T-helper 2 cell treated with Interferon-gamma antibody and Interleukin-4, amounts not matched to agents 100 ng/mL and 5 ng/mL, for 36 hours (primary cell): ENCODE data around the gene KHDC1. TPM values are rescaled to one million over a fixed set of nuclear protein-coding genes. Genes with fewer than 3 reads are reported as not detected.
"Not testable (repeated sequence)": the region's sequence is repeated elsewhere in the genome, so short reads cannot be mapped to it uniquely, and the experiment has no call there.

ENCODE experiments used
- intact Hi-C: fragments of 100-400 bp; cut with micrococcal nuclease; formaldehyde crosslinking; loops from one replicate; pipeline ENCODE4 v1.15.1; 2023
- total RNA-seq: library from RNA; stranded (reverse); gene quantifications from 2 replicates; pipeline ENCODE4 v1.2.3, GENCODE V29; 2022

Gene KHDC1
- total RNA-seq, 1 donor from 2014 or later: 7.2 TPM

DNA sequence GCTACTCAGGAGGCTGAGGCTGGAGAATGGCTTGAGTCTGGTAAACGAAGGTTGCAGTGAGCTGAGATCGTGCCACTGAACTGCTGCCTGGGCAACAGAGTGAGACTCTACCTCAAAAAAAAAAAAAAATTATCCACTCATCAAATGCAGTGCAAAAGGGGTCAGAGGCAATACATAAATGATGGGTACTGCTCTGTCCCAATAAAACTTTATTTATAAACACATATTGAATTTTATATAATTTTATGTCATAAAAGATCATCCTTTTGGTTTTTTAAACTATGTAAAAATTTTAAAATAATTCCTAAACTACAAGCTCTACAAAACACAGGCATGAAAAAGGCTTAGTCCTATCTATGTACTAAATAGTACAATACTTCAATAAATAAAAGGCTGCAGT lies 10.3 kb downstream of the KHDC1 start:
- intact Hi-C loops: no loop called here

GRCh38 chr6:73250016-73250415 lies 13.0 kb downstream of the KHDC1 start:
- intact Hi-C loops: no loop called here

DNA sequence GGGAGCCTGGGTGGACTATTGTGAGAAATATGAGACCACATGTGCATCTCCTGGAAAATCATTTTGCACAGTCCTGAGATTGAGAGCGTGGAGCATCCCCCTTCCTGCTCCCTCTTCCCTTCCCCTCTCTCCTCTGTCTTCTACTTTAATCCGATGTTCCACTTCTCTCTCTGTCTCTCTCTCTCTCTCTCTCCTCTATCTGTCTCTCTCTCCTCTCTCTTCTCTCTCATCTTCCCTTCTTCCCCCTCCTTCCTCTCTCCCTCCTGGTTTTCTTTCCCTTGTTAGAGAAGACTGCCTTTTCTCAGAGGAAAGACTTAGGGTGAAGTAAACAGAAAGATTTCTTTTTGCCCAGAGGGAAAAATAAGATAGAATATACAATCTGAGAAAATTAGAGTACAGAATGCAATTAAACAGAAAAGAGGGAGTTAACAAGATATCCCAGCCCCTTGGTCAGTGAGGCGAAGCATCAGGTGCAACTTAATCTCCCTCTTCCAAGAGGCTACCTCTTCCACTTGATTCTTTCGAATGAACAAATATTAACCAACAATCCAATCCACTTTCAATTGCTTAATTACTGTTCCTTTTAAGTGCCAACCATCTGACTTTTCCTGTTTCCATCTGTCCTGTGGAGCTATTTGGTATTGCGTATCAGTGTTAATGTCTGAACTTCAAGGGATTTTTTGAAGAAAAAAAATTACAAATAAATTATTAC lies 14.6 kb downstream of the KHDC1 start:
- intact Hi-C loops: no loop called here

GRCh38 chr6:73242001-73242400 lies 21.0 kb downstream of the KHDC1 start:
- intact Hi-C loops: no loop called here

DNA sequence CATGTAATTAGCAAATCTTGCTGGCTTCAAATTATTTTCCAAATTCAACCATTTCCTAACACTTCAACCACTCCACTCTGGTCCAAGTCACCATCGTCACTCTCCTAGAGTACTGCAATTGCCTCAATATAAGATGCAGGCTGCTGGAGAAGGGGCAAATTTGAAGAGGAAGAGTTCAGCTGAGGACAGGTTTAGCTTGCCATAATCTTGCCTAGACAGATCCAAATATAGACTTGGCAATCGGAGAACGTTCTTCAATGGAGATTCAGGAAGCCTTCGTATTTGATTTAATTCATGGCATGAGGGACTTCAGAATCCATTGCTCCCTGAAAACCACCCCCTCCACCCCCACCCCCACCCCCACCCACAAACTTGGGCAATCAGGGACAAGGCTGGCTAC lies 22.3 kb downstream of the KHDC1 start:
- intact Hi-C loops: no loop called here

GRCh38 chr6:73236144-73236750 lies 26.7 kb downstream of the KHDC1 start:
- intact Hi-C loops: no loop called here

DNA sequence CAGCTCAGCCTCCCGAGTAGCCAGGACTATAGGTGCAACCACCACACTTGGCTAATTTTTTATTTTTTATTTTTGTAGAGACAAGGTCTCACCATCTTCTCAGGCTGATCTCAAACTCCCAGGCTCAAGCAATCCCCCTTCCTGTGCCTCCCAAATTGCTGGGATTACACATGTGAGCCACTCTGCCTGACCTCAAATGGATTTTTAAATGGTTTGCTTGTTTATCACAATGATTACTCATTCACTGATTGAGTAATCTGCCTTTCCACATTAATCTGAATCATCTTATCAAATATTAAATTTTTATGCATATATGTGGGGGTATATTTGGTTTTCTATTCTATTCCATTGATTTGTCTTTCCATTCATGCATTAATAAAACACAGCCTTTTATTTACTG lies 28.3 kb downstream of the KHDC1 start:
- intact Hi-C loops: no loop called here

DNA sequence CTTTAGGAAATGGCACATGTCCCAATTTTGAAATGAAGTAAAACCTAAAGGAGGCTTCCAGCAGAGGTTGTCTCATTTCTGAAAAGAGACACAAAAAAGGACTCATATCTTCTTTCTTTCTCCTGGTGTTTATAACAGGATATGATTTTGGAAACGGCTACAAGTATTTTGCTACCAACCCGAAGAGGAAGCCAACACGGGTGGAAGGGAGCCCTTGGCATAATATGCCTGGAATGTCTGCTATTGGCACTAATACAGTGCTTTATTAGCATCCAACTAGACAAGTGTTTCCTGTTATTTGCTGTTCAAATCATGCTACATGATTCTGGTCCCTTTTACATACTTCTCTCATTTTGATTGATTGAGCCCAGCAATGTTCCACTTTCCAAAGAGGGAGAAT lies 29.0 kb downstream of the KHDC1 start:
- intact Hi-C loops: not testable (repeated sequence)

GRCh38 chr6:73233048-73233447 lies 29.9 kb downstream of the KHDC1 start:
- intact Hi-C loops: no loop called here

DNA sequence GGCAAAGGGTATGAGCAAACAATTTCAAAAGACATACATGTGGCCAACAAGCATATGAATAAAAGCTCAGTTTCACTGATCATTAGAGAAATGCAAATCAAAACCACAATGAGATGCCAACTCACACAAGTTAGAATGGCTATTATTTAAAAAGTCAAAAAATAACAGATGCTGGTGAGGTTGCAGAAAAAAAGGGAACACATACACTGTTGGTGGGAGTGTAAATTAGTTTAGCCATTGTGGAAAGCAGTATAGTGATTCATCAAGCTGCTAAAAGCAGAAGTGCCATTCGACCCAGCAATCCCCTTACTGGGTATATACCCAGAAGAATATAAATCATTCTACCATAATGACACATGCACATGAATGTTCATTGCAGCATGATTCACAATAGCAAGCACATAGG lies 31.0 kb downstream of the KHDC1 start:
- intact Hi-C loops: no loop called here

- intact Hi-C loops: no loop called here
Observed at GRCh38 chr6:73227606-73228255, 35.3 kb downstream of the KHDC1 start.

DNA sequence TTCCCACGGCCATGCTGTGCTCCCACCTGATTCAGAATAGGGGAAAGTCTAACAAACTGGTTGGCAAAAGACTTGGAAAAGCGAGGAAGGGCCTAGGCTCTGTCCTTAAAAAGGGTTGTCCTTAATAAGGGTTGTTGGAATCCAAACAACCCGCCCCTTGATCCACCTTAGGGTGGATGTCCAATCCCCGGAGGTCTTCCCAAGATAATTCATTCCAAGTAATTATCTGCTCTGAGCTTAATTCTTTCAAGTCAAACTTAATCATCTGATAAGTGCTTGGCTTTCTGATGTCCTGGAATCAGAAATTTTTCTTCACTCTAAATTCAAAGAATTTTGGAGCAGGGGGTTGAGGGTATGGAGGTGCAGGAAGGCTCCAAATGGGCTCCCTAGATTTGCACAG lies 37.6 kb downstream of the KHDC1 start, which contains the start of gene KHDC1L:
TSS of gene KHDC1L (minus strand) at position 101 of the 400 bp plus-strand sequence. CDS start at position 13, 88 bp downstream.
- intact Hi-C loops: no loop called here

DNA sequence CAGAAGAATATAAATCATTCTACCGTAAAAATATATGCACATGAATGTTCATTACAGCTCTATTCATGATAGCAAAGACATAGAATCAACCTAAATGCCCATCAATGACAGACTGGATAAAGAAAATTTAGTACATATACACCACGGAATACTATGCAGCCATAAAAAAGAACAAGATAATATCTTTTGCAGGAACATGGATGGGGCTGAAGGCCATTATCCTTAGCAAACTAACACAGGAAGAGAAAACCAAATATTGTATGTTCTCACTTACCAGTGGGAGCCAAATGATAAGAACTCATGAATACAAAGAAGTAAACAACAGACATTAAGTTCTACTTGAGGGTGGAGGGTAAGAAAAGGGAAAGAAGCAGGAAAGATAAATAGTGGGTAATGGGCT lies 46.1 kb downstream of the KHDC1 start:
- intact Hi-C loops: no loop called here

GRCh38 chr6:73209117-73209516 lies 53.9 kb downstream of the KHDC1 start:
- intact Hi-C loops: no loop called here

DNA sequence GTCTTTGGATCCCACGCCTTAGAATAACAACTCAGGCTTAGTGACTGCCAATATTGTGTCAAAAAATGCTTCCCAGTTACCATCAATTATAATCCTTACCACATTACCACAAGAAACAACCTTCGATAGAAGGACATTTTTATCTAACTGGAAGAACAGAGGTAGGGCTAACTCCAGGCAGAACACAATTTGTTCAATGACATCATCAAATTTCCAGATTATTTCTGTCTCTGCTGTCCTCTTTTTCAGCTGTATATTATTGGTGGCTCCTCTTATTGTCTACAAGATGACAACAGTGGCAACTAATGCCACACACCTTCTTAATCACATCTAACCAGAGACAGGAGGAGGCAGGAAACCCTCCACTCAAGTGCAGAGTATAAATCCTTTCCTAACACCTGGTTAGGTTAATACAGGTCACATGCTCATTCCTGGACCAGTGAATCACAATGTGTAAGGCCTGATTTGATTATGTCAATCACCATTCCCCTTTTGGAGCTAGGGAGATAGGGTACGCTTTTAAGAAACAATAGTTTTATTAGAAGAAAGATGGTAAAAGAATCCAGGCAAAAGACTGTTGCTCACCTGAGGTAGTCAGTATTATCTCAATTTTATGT lies 55.7 kb downstream of the KHDC1 start:
- intact Hi-C loops: no loop called here

- intact Hi-C loops: no loop called here
Observed at GRCh38 chr6:73204252-73204651, 58.7 kb downstream of the KHDC1 start.

DNA sequence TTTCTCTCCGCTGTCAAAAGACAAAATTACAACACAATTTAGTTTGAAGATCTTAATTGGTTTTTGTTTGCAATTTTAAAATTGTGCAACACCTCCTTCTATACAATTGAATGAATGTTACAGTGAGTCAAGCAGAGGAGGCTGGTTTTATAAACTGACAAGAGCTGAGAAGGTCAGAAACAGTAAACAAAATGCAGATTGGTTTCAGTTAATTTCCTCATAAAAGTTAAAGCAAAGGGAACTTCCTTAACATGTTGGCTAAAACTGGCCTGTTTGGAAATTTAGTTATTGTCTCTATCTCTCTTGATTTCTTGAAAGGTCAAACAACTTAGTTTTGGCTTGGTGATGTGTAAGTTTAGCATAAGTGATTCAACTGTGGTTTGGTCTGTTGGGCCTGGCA lies 59.9 kb downstream of the KHDC1 start:
- intact Hi-C loops: no loop called here

DNA sequence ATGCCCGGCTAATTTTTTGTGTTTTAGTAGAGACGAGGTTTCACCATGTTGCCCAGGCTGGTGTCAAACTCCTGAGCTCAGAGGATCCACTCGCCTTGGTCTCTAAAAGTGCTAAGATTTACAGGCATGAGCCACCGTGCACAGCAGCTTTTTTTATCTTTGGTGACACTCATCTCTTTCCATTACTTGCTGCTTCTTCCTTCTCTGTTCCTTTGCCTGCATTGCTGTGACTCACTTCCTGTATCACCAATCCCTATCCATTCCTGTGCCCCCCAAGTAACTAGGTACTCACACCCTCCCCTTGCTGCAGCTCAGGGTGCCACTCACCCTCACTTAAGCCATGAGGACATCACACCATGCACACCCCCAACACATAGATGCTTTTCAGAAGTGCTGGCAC lies 62.3 kb downstream of the KHDC1 start:
- intact Hi-C loops: no loop called here

DNA sequence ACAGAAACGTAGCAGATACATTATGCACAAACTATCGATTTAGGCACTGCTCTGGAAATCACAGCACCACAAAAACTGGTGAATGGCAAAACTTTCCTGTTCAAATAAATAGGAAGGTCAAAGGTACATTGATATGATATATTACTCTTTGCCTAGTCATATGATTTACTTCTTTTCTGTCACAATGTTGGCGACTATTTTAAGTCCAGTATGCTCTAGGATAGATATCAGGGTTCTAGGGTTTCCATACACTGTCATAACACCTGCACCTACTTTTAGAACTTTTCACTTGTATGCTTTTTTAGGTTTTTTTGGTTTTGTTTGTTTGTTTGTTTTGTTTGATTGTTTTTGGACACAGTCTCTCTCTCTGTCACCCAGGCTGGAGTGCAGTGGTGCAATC lies 62.7 kb downstream of the KHDC1 start:
- intact Hi-C loops: no loop called here

GRCh38 chr6:73194744-73195143 lies 68.3 kb downstream of the KHDC1 start:
- intact Hi-C loops: no loop called here

DNA sequence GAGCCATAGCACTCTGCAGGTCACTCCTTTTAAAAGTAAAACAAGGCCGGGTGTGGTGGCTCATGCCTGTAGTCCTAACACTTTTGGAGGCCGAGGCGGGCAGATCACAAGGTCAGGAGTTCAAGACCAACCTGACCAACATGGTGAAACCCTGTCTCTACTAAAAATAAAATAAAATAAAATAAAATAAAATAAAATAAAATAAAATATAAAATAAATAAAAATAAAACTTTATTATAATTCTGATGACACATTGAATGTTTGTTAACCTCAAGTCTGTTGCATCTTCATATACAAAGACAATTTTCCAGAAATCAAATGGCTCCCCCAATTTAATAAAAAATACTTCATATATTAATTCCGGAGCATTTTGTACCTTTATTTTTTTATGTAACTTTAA lies 69.7 kb downstream of the KHDC1 start:
- intact Hi-C loops: not testable (repeated sequence)
